HG02763 (cell line): ENCODE measurements around the gene PARK7.
A peak's percentile ranks its signal among the peaks of the same experiment; 100 is the strongest.
"Not testable (repeated sequence)": the region's sequence is repeated elsewhere in the genome, so short reads cannot be mapped to it uniquely, and the experiment has no call there.

ENCODE experiments used
- ATAC-seq: cut with Tn5 transposase; IDR thresholded peaks from one replicate; pipeline ENCODE4 v1.9.1; 2021; ENCODE audit warnings: mild to moderate bottlenecking, moderate library complexity; ENCODE audit not compliant: unreplicated experiment

Gene PARK7

GRCh38 chr1:7961216-7962013, at the start of gene PARK7:
Gene PARK7 (plus strand): TSS chr1:7961711. CDS start chr1:7962786, 1,075 bp downstream.
- peak; percentile 93 for ATAC-seq

GRCh38 chr1:7912145-7912544, 49.4 kb upstream of the PARK7 start:
- ATAC-seq, result no peak

GRCh38 chr1:7912743-7913557, 48.6 kb upstream of the PARK7 start:
- ATAC-seq, result no peak

GRCh38 chr1:7915826-7916500, 45.5 kb upstream of the PARK7 start:
- no peak for ATAC-seq

GRCh38 chr1:7916501-7916830, 45.0 kb upstream of the PARK7 start:
- ATAC-seq, result no peak

DNA sequence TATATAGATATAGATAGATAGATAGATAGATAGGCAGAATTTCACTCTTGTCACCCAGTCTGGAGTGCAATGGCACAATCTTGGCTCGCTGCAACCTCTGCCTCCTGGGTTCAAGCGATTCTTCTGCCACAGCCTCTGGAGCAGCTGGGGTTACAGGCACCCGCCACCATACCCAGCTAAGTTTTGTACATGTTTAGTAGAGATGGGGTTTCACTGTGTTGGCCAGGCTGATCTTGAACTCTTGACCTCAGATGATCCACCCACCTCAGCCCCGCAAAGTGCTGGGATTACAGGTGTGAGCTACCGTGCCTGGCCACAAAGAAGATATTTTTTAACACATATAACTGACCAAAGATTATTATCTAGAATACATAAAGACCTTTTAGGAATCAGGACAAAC, 43.5 kb upstream of the PARK7 start:
- not testable (repeated sequence) for ATAC-seq

GRCh38 chr1:7919880-7920279, 41.6 kb upstream of the PARK7 start:
- ATAC-seq, result no peak

DNA sequence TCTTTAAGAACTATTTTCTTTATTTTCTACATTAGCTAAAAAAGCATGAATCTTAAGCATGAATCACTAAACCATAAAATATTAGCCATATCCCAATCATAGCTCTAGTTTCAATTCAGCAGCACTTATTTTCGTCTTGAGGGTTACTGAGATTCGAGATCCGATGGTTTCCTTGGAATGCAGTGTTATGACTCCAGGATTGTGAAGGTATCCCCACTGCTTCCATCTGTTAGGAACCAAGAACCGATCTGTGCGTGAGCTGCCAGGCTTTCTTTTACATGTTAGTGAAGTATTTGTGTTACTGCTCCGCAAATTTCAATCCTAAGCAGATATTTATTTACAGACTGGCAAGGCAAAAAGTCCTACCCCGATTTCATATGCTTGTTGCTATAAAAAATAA, 39.7 kb upstream of the PARK7 start:
- ATAC-seq, result no peak

- no peak for ATAC-seq
These were observed 39.2 kb upstream of the PARK7 start for GRCh38 chr1:7922301-7922700.

DNA sequence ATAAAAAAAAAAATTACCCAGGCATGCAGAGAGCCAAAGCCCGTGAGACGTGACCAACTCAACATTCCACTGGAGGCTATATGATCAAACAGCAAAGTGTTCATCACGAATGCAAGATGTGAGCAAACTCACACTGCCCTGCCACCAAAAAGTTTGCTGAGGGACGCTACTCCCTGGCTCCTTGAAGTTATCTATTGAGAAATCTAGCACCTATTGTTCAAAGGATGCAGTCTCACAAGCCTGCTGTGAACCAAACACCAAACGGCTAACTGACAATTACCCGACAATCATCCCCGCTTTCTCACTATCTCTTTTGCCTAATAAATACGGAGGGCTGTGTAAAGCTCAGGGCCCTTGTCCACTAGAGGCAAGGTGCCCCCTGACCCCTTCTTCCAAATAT, 34.5 kb upstream of the PARK7 start:
- not testable (repeated sequence) for ATAC-seq

DNA sequence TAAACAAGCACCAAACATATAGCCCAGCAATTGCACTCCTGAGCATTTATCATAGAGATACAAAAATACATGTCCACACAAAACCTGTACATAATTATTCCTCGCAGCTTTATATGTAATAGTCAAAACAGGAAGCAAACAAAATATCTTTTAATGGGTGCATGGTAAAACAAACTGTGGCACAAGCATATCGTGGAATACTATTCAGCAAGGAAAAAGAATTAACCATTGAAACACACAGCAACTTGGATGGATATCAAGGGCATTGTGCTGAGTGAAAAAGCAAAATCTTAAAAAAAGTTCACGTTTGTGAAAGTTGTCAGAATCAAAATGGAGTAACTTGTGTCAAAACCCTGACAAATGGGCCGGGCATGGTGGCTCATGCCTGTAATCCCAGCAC, 33.3 kb upstream of the PARK7 start:
- ATAC-seq, result no peak

- ATAC-seq, result no peak
These were observed 31.9 kb upstream of the PARK7 start for GRCh38 chr1:7929637-7930036.

GRCh38 chr1:7930645-7931445, 30.7 kb upstream of the PARK7 start:
- no peak for ATAC-seq

- no peak for ATAC-seq
These were observed 30.1 kb upstream of the PARK7 start for GRCh38 chr1:7931446-7931812.

DNA sequence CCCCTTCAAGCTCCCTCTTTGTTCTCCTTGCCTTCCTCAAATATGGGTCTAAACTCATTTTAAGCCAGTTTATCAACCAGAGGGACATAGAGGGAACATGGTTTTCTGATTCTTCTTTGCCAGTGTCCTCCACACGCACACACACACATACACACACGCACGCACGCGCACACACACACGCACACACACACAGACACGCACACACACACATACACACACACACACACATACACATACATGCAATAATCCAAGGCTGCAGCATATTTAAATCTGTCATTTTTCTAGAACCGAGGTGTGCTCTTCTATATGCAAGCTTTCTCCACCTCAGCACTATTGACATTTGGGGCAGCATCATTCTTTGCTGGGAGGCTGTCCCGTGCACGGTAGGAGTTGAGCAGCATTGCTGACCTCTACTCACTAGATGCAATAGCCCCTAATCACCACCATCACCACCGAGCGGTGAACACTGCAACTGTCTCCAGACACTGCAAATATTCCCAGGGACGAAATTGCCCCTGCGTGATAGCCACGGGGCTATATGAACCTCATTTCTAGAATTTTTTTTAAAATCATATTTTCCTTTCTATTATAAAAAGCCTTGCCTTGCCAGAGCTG, 28.9 kb upstream of the PARK7 start:
- ATAC-seq, result no peak

- ATAC-seq, result no peak
These were observed 23.4 kb upstream of the PARK7 start for GRCh38 chr1:7938070-7938469.

- no peak for ATAC-seq
These were observed 21.5 kb upstream of the PARK7 start for GRCh38 chr1:7940034-7940433.

GRCh38 chr1:7940745-7941436, 20.6 kb upstream of the PARK7 start, which contains the start of gene TNFRSF9:
Gene TNFRSF9 (minus strand): TSS chr1:7940839. CDS start chr1:7939994, 845 bp downstream.
- ATAC-seq, result no peak

- no peak for ATAC-seq
These were observed 20.1 kb upstream of the PARK7 start for GRCh38 chr1:7941437-7941793.
